OCI-M1 (cell line): ENCODE data around the gene HABP4.
A peak's percentile ranks its signal among the peaks of the same experiment; 100 is the strongest.

Source experiments
- DNase-seq: peaks from one replicate; lab custom pipeline; 2025; lab: John Stamatoyannopoulos, UW

Gene HABP4, protein sequence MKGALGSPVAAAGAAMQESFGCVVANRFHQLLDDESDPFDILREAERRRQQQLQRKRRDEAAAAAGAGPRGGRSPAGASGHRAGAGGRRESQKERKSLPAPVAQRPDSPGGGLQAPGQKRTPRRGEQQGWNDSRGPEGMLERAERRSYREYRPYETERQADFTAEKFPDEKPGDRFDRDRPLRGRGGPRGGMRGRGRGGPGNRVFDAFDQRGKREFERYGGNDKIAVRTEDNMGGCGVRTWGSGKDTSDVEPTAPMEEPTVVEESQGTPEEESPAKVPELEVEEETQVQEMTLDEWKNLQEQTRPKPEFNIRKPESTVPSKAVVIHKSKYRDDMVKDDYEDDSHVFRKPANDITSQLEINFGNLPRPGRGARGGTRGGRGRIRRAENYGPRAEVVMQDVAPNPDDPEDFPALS

DNA sequence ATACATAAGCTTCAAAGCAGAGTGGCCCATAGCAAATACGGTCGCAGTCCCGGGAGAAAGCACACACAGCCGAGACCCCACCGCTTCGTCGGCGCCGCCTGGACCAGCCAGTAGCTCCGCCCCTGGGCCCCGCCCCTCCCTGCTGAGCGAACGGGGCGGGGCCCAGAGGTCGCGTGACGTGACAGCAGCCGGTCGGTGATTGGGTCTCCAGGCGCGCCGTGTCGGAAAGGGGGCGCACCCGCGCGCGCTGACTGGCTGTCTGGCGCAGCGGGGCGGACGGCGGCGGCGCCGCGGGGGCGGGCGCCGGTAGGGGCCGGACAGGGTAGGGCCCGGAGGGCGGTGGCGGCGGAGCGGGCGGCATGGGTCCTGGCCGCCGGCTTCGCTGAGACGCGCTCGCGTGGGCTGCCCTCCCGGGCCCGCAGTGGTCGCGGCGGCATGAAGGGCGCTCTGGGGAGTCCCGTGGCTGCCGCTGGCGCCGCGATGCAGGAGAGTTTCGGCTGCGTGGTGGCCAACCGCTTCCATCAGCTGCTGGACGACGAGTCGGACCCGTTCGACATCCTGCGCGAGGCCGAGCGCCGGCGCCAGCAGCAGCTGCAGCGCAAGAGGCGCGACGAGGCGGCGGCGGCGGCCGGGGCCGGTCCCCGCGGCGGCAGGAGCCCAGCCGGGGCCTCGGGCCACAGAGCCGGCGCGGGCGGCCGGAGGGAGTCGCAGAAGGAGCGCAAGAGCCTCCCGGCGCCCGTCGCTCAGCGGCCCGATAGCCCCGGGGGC lies at the start of gene HABP4:
Gene HABP4 (plus strand): TSS at position 325 of the 768 bp plus-strand sequence. CDS start 111 bp downstream, at position 436.
- peak; percentile 95 for DNase-seq

DNA sequence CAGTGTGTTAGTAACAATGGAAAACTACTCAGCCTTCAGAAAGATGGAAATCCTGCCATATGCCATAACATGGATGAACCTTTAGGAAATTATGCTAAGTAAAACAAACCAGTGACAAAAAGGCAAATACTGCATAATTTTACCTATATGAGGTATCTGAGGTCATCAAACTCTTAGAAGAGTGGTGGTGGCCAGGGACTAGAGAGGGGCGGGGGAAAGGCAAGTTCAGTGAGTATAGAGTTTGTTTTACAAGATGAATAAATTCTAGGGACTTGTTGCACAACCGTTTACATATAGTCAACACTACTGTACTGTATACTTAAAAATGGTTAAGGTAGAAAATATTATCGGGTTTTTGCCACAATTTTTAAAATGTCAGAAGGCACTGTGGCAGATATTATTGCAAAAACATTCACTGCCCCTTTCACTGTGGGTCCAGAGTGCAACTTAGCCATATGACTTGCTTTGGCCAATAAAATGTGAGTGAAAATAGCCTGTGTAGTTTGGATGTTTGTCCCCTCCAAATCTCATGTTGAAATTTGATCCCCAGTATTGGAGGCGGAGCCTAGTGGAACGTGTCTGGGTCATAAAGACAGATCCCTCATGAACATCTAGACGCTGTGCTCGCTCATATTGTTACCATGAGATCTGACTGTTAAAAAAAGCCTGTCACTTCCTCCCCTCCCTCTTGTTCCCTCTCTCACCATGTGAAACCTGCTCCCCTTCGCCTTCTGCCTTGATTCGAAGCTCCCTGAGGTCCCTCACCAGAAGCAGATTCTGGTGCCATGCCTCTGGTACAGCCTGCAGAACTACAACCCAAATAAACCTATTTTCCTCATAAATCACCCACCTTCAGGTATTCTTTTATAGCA lies 41.3 kb upstream of the HABP4 start:
- DNase-seq: peak; percentile 13

DNA sequence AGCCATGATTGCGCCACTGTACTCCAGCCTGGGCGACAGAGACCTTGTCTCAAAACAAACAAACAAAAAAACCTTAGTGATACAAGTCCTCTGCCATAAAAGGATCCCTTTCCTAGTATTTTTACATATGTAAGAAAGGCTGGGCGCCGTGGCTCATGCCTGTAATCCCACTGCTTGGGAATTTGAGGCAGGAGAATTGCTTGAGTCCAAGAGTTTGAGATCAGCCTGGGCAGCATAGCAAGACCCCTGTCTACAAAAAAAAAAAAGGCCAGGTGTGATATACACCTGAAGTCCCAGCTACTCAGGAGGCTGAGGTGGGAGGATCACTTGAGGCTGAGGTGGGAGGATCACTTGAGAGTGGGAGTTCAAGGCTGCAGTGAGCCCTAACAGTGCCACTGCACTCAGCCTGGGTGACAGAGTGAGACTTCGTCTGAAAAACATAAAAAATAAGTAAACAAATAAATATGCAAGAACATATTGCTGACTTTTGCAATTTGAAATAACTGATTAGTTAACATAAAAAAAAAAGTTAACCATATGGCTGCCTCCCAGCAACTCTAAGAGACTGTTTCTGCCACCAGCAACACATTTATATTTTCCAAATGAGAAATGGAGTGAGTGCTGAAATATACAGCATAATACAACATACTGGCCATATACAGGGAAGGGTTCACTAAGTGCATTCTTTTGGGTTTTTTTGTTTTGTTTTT lies 38.7 kb upstream of the HABP4 start:
- DNase-seq: no peak

DNA sequence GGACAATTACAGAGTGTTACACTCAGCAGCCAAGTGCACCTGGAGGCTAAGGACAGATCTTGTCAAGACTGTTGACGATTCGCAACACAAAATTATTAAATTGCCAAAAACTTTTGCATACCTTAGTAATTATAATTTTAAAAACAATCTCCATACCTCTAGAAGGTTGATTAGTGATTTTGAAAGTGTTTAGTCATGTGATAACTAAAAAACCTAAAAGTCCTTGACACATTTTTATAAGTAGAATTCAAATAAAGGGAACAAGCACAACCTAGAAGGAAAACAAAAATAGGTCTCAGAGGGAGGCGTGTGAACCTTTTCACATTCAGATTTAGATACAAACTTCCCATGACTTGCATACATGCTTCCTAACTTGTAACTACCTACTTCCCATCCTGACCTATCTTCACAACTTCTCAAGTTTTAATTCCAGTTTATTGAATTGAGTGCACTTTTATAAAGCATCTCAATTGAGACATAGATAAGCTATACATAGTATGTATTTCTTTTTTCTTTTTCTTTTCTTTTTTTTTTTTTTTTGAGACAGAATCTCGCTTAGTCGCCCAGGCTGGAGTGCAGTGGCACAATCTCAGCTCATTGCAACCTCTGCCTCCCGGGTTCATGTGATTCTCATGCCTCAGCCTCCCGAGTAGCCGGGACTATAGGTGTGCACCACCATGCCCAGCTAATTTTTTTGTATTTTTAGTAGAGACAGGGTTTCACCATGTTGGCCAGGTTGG lies 37.6 kb upstream of the HABP4 start:
- no peak for DNase-seq

DNA sequence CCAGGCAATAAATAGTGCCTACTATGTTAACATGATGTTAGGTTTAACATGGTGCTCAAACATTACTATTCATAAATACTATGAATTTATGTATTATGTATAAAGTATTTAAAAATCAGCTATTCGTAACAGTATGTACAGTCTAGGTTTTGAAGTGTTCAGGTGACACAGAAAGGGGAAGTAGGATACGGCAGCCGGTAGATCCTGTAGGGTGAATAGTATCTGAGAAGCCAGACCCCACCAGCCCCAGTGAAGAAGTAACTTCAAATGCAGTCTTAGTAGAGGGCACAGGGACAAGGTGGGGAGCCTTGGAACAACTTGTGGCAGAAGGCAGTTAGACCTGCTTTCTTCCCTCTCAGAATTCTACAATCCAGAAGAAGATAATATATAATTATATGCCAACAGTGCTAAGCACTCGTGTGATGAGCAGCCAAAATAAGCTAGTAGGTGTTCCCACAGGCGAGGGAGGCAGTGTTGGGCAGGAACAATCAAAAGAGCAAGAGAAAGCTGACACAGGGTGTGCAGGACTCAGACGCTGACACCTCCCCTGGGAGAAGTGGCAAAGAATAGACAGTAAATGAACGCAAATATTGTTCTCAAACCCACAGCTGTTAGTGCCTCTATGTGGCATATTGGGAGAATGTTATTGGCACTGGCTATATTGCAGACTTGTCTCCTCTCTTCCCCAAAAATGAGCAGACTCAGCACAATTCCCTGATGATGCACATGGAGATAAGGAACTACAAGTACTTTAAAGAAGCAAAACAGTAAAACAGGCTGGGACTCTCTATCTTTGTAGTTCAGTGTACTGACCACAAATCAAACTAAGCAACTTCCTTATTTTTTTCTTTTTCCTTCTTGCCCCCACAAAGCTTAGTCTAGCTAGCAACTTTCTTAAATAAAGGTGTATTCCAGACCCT lies 36.4 kb upstream of the HABP4 start:
- DNase-seq: peak; percentile 87

DNA sequence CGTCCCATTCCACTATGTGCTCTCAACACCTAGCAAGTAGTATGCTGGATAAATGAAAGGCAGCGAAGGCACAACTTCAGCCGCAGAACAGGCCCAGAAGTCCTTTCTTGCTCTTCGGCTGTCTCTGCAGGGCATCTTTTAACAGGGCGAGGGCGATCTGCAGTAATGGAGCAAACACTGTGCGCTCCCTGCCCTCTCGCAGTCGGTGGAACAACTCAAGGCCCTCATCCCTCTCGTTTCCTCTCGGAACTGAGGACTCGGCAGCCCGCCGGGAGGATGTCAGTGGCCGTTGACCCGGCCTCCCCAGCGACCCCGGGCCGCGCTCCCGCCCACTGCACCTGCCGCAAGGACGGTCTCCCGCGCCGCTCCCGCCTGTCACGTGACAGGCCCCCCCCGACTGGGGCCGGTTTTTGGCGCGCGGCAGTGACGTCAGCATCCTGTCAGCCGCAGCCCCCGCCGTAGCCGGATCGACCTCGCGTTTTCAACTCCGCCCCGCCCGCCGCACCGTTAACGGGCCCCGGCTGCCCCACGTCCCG lies 32.9 kb upstream of the HABP4 start:
- DNase-seq: peak; percentile 89

DNA sequence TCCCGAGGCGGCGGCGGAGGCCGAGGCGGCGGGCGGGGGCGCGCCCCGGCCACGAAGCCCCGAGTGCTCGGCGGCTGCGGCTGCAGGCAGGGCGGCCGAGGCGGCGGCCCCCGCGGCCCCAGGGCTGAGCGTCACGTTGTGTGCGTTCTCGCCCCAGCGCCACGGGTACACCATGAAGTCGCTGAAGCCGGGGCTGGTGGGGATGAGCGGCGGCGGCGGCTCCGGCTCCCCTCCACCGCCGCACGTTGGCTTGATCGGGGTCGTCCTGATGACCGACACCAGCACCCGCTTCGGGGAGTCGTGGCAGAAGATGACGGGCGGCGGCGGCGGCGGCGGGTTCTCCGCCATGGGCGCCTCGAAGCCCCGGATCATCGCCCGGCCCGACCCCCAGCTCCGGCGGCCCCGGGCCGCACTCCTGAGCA lies 32.3 kb upstream of the HABP4 start:
- no peak for DNase-seq

DNA sequence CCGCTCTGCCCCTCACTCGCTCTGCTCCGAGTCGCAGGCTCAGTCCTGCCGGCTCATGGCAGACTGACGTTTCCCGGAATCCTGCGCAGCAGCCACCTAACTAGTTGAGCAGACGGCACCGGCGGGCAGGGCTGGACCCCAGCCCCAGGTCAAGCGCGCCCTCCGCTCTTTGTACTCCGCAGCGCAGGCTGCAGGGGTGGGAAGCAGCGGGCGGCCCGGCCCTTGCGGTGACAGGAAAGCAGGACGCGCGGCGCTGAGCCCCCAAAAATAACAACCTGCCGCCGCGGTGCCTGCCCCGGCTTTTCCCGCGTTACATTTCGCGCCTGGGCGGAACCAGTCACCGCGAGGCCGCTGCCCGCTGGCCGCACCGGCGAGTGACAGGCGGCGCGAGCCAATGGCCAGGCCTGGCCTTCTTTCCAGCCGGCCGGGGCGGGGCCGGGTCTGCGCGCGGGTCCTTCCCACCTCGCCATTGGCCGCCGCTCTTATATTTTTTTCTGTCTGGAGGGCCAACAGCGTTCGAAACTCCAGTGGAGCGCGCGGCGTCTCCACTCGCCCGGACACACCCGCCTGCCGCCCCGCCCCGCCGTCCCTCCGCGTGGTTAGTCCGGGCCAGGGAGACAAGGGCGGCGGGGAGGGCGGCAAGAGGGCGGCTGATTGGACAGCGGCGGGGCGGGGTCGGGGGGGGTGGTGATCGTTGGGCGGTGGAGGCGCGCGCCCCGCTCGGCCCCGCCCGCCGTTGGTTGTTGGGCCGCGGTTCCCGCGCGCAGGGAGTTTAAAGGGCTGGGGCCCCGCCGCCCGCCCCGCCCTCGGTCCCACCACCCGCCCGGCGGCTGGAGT lies 31.7 kb upstream of the HABP4 start, which contains the start of gene ZNF367:
Gene ZNF367 (minus strand): TSS at position 288 of the 837 bp plus-strand sequence. CDS start 338 bp downstream, outside the sequence.
- DNase-seq: peak; percentile 97

DNA sequence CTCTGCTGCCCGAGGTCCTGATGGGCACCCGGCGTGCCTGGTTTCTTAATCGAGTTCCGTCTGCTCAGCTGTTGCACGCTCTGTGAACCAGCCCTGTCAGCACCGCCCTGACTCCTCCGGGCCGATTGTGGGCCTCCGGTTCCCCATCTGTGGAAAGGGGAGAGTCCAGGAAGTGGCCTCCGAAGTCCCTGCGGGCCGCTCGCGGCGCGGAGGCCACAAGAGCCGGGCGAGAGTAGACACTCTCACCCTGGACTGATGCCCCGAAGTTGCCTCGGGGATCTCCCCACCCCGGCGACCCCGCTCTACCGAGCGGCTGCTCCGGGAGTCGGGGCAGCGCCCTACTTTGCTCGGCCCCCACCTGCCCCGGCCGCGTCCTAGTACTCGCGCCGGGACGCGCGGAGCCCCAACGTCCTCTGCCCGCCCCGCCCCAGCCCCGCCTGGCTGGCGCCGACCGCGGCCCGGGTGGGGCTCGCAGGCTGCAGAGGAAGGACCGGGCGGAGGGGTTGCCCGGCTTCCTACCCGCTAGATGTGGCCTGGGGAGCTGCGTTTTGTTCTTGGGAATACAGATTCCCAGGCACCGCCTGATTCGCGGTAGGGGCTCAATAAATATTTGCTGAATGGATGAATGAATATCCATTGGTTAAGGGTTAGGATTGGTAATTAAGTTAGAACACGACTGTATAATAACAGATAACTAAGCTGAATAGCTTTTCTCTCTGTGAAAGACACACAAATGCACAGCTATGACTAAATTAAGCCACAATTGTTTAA lies 30.9 kb upstream of the HABP4 start:
- DNase-seq: peak; percentile 92

DNA sequence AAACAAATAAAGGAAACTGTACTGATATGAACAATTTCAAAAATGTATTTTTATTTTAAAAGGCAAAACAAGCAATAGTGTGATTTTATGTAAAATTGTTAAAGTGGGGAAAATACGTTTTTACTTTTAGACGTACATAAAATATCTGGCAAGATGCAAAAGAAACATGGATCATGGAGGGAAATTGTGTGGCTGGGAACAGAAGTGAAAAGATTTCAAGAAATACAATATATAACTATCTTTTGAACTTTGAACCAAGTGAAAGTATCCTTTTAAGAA lies 30.3 kb upstream of the HABP4 start:
- no peak for DNase-seq

DNA sequence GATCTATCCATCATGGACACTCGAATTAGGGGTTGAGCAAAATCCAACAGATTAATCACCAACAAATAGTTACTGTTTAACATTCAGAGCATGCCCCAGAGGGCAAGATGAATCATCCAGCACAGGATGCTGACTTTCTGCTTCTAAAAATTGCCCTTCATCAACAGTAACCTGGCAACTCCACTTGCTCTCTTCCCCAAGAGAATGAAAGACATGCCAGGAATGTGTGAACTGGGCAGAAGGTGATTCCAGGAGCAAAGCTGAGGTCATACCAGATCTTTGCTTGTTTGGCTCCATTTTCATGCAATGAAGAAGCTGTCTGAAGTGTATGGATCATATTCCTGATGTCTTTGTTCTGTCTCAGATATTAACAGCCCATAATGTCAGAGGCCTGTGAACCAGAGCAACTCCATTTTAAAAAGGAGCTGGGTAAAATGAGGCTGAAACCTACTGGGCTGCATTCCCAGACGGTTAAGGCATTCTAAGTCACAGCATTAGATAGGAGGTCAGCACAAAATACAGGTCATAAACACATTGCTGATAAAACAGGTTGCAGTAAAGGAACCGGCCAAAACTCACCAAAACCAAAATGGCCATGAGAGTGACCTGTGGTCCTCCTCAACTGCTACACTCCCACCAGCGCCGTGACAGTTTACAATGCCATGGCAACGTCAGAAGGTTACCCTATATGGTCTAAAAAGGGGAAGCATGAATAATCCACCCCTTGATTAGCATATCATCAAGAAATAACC lies 29.3 kb upstream of the HABP4 start:
- DNase-seq: peak; percentile 86

DNA sequence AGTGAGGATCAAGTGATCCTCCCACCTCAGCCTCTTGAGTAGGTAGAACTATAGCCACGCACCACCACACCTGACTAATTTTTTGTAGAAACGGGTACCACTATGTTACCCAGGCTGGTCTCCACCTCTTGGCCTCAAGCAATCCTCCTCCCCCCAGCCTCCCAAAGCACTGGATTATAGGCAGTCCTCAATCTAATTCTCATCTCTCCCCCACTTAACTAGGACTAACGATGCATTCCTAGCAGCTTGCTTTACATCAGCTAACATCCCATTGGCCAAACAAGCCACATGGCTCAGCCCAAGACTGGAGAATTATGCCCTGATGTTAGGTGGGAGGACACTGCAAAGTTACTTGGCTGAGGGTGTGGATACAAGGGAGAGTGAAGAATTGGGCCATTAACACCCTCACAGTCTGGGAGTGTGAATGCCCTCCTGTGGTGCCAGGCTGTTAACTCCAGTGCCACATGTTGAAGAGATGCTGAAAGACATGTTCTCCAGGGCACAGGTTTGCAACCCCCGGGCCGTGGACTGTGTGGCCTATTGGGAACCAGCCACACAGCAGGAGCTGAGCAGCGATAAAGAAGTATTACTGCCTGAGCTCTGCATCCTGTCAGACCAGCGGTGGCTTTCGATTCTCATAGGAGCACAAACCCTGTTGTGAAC lies 26.5 kb upstream of the HABP4 start:
- no peak for DNase-seq

DNA sequence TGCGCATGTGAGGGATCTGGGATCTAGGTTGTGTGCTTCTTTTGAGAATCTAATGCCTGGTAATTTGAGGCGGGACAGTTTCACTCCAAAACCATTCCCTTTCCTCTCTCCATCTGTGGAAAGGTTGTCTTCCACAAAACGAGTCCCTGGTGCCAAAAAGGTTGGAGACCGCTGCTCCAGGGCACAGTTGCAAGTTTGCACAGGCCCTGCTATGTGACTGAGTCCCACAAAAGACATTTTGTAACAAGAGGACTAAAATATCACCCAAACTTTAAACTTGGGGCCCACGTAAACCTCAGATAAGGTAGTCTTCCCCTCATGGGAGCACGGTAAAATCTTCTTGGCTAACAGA lies 26.0 kb upstream of the HABP4 start:
- no peak for DNase-seq

DNA sequence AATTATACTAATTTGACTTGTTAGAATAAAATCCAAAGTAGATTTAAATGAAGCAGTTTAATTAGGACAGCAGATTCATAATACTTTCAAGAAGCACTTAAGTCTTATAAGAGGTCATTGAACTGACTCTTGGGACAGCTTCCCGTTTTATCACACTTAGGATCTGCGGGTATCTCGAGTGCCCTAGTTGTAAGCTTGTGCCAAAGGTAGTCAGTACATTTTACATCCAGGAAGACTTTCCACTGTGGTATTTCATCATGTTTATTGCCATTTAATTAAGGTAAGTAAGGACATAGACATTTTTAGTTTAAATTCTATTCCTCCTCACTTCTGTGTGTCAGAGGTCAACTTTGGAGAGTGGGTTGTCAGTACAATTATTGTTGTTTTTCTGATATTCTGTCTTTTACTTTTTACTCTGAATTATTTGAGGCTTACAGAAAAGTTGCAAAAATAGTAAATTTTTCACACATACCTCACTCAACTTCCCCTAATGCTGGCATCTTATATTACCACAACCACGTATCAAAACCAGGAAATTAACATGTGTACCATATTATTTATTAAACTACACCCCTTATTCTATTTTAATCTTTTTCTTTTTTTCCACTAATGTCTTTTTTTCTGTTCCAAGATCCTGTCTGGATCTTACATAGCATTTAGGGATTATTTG lies 24.3 kb upstream of the HABP4 start:
- DNase-seq: peak; percentile 29

DNA sequence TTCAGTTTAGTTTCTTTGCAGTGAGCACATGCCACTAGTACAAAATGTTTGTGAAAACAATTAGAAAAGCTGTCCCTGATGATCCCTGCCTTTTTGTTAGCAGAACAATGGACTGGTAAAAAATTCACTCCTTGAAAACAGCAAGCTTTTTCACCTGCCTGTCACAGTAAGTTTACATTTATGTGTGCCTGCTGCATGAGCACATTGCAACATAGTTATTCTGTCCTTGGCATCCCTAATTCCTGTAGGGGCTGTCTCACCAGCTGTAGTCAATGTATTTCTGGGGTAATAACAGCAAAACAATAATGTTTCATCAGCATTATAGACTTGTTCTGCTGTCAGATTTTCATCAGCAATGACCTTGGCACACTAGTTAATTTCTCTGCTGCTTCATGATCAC lies 20.2 kb upstream of the HABP4 start:
- DNase-seq: no peak

DNA sequence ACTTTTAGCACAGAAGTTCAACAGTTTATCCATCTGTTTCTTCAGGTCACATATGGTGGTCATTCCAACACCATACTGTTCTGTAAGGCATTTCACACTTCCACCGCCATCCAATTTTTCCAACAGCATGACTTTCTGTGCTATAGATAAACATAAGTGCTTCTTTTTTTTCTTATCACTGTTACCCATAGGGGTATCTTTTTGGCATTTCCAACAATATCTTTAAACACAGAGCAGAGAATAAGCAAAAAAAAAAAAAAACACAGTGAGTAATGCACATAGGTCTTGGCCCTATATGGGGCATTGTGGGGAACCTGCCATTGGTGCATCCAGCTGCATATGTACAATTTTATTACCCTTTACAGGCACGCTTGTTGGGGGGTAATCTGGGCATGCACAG lies 19.6 kb upstream of the HABP4 start:
- DNase-seq: no peak
